ENCODE results near the gene ADNP2. TPM values are rescaled to one million over a fixed set of nuclear protein-coding genes. Genes with fewer than 3 reads are reported as not detected.

Gene ADNP2
- total and polyA plus RNA-seq, 2 donors (not counting 1 experiment from before 2014, with no cell fraction given) = 4.7 to 14.7 TPM

DNA sequence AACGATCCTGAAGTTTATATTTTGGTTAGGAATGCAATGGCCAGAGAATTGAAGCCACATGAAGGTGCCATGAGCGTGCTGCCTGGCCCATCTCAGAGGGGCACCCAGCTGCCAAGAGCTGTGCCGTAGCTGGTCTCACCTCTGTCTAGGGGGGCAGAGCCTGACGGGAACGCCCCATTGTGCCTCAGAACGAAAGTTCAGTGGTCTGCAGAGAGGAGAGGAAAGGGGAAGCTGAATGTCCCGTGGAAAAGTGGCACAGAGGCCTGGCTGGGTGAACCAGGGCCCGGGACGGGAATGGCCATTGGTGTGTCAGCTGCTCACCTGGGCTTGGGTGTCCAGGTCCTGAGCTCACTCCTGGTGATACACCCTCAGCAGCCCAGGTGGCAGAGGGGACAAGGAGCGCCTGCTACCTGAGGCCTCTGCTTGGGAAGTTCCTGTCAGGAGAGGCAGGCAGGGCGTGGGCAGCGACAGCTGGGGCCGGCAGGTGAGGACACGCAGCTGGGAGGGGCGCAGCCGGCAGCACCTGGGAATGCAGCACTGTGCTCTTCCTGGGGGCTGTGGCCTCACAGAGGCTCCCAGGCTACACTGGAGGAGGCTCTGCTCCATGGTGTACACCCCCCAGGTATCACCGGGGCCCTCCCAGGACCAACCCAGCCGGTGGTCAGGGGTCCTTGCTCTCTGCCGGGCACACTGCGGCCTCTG lies 70.9 kb downstream of the ADNP2 start:
- Histone ChIP-seq H3K9ac (ENCODE audit: low read length) (no peak overlapping the region), H3K4me3 (ENCODE audit: control extremely low read depth in 1 of 5, extremely low read depth in 1 of 5, insufficient read depth in 1 of 5, low read depth in 2 of 5, low read length in 4 of 5) (no peak overlapping the region), H3K9me3 (ENCODE audit: control extremely low read depth in 1 of 3, control insufficient read depth in 2 of 3, insufficient read depth in 1 of 3, low read length in 2 of 3) (no peaks in the 10 kb centered on the region), H3K36me3 (replicated peaks in 1 of 2; ENCODE audit: control extremely low read depth in 1 of 2, control insufficient read depth in 1 of 2, extremely low read depth in 1 of 2, insufficient read depth in 2 of 2, low read length in 1 of 2) (no peaks in the 10 kb centered on the region), H3K4me1 (ENCODE audit: control insufficient read depth in 2 of 2, insufficient read depth in 2 of 2, low read length in 2 of 2) (no peaks in the 10 kb centered on the region), H3K79me2 (ENCODE audit: control insufficient read depth, insufficient read depth, low read length) (no peaks in the 10 kb centered on the region), H3K4me2 (replicated peaks; ENCODE audit: low read depth, low read length, poor library complexity, severe bottlenecking) (no peak overlapping the region), H4K20me1 (ENCODE audit: control insufficient read depth, insufficient read depth, low read length, poor library complexity, severe bottlenecking) (no peaks in the 10 kb centered on the region), H3K27me3 (replicated peaks in 1 of 4; ENCODE audit: control extremely low read depth in 1 of 4, control insufficient read depth in 3 of 4, insufficient read depth in 4 of 4, low read length in 3 of 4) (peaks cover 0 to 2% (median 0%) of the 10 kb centered on the region in 4 experiments), H3K27ac (ENCODE audit: low read length in 2 of 2) (no peak overlapping the region), H2AFZ (ENCODE audit: insufficient read depth, low read depth, low read length, poor library complexity, severe bottlenecking) (no peak overlapping the region)
- CTCF ChIA-PET = no interaction called here
- POLR2A ChIA-PET = no interaction called here
- H3K27ac Mint-ChIP-seq = no peak overlapping the region
- H3K27me3 Mint-ChIP-seq = peaks cover 42% of the 10 kb centered on the region
- no peaks in the 10 kb centered on the region for H3K4me1 Mint-ChIP-seq
- H3K4me3 Mint-ChIP-seq = no peak overlapping the region
- DNase-seq = no peak
- ATAC-seq (ENCODE audit: low read depth) = no peak
- TF ChIP-seq, protein P1, sequence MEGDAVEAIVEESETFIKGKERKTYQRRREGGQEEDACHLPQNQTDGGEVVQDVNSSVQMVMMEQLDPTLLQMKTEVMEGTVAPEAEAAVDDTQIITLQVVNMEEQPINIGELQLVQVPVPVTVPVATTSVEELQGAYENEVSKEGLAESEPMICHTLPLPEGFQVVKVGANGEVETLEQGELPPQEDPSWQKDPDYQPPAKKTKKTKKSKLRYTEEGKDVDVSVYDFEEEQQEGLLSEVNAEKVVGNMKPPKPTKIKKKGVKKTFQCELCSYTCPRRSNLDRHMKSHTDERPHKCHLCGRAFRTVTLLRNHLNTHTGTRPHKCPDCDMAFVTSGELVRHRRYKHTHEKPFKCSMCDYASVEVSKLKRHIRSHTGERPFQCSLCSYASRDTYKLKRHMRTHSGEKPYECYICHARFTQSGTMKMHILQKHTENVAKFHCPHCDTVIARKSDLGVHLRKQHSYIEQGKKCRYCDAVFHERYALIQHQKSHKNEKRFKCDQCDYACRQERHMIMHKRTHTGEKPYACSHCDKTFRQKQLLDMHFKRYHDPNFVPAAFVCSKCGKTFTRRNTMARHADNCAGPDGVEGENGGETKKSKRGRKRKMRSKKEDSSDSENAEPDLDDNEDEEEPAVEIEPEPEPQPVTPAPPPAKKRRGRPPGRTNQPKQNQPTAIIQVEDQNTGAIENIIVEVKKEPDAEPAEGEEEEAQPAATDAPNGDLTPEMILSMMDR (IDR thresholded peaks at IDR 0.05) = no peak
- no peak for TF ChIP-seq EZH2 (IDR thresholded peaks at IDR 0.05; ENCODE audit: borderline replicate concordance, insufficient read depth, low read depth, low read length, poor library complexity, severe bottlenecking)
- 74% methylated on average over 20 of the region's 20 CpGs for WGBS (ENCODE audit: insufficient coverage)
- H3K9me3 Mint-ChIP-seq (ENCODE audit: insufficient read depth) = no peaks in the 10 kb centered on the region
- intact Hi-C loops (cut with micrococcal nuclease) = no loop called here

DNA sequence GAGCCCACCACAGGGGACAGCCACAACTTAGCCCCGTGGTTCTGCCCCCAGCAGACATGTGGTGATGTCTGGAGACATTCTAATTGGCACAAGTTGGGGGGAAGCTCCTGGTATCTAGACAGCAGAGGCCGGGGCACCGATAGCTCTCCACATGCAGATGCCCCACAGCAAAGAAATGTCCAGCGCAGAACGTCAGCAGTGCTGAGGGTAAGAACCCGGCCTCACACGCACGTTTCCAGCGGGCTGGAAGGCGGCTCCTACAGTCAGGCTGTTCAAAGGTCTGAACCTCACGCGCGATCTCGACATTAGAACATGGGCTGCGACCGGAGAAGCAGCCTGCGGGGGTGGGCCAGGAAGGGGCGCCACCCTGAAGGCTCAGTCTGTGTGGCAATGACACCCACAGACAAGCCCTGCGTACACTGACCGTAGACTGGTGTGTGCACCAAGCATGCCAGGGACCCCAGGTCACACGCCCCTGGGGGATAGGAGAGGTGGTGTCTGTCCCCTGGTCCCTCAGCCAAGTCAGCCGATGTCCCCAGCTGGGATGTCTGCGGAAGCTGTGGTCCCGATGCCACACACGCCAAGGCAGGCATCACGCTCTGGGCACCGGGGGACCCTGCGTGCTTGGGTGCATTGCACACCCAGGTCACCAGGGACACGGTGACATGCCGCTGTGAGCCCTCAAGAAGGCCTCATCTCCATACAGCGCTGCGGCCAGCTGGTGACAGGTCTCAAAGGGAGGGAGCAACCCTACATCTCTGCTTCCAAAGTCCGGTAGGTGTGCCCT lies 71.9 kb downstream of the ADNP2 start:
- ATAC-seq (ENCODE audit: low read depth) = no peak
- CTCF ChIA-PET = interaction anchor here (0.7 kb wide), 1 partner anchor 23 kb away, joined by 3 read pairs; no protein-coding TSS in a partner anchor
- Histone ChIP-seq H3K4me2 (replicated peaks; ENCODE audit: low read depth, low read length, poor library complexity, severe bottlenecking) (no peak overlapping the region), H3K27ac (ENCODE audit: low read length in 2 of 2) (no peak overlapping the region), H3K79me2 (ENCODE audit: control insufficient read depth, insufficient read depth, low read length) (no peaks in the 10 kb centered on the region), H3K36me3 (replicated peaks in 1 of 2; ENCODE audit: control extremely low read depth in 1 of 2, control insufficient read depth in 1 of 2, extremely low read depth in 1 of 2, insufficient read depth in 2 of 2, low read length in 1 of 2) (no peaks in the 10 kb centered on the region), H3K4me1 (ENCODE audit: control insufficient read depth in 2 of 2, insufficient read depth in 2 of 2, low read length in 2 of 2) (no peaks in the 10 kb centered on the region), H2AFZ (ENCODE audit: insufficient read depth, low read depth, low read length, poor library complexity, severe bottlenecking) (no peak overlapping the region), H3K4me3 (ENCODE audit: control extremely low read depth in 1 of 5, extremely low read depth in 1 of 5, insufficient read depth in 1 of 5, low read depth in 2 of 5, low read length in 4 of 5) (no peak overlapping the region), H4K20me1 (ENCODE audit: control insufficient read depth, insufficient read depth, low read length, poor library complexity, severe bottlenecking) (no peaks in the 10 kb centered on the region), H3K27me3 (replicated peaks in 1 of 4; ENCODE audit: control extremely low read depth in 1 of 4, control insufficient read depth in 3 of 4, insufficient read depth in 4 of 4, low read length in 3 of 4) (peaks cover 0 to 2% (median 0%) of the 10 kb centered on the region in 4 experiments), H3K9ac (ENCODE audit: low read length) (no peak overlapping the region), H3K9me3 (ENCODE audit: control extremely low read depth in 1 of 3, control insufficient read depth in 2 of 3, insufficient read depth in 1 of 3, low read length in 2 of 3) (no peaks in the 10 kb centered on the region)
- no peak for TF ChIP-seq EZH2 (IDR thresholded peaks at IDR 0.05; ENCODE audit: borderline replicate concordance, insufficient read depth, low read depth, low read length, poor library complexity, severe bottlenecking)
- TF ChIP-seq, protein P1 (IDR thresholded peaks at IDR 0.05) = no peak
- Mint-ChIP-seq H3K27me3 (peaks cover 33% of the 10 kb centered on the region), H3K4me1 (no peaks in the 10 kb centered on the region), H3K4me3 (no peak overlapping the region), H3K27ac (no peak overlapping the region), H3K9me3 (ENCODE audit: insufficient read depth) (no peaks in the 10 kb centered on the region)
- POLR2A ChIA-PET = no interaction called here
- intact Hi-C loops (cut with micrococcal nuclease) = no loop called here
- DNase-seq = no peak
- 96% methylated on average over 29 of the region's 33 CpGs for WGBS (ENCODE audit: insufficient coverage)

Measured in B cell (primary cell).